ENCODE measurements around the gene NEK6. TPM values are rescaled to one million over a fixed set of nuclear protein-coding genes. Genes with fewer than 3 reads are reported as not detected.

NEK6 gene
- total and polyA plus RNA-seq, 10 of the 15 experiments (the other 5 are each of a cell fraction or from before 2014, with no cell fraction given): 31.3 to 161 (median 89.2) TPM

- no peak for TF ChIP-seq MYC (IDR thresholded peaks at IDR 0.05; ENCODE audit: insufficient read depth, insufficient read length, insufficient replicate concordance, low read length, severe bottlenecking)
Observed at GRCh38 chr9:124369231-124369797, 111.6 kb downstream of the NEK6 start (continued).

- Histone ChIP-seq H3K9ac (ENCODE audit: control insufficient read depth, insufficient read depth, low read length) (no peak overlapping the region), H3K79me2 (ENCODE audit: control insufficient read depth, insufficient read depth, low read length) (peaks cover 4% of the 10 kb centered on the region), H3K4me2 (ENCODE audit: control insufficient read depth, insufficient read depth) (no peak overlapping the region), H3K4me1 (ENCODE audit: control insufficient read depth, insufficient read depth, low read length) (no peaks in the 10 kb centered on the region; the same call in 1 of the 2 replicates), H3K9me3 (replicated peaks; ENCODE audit: control insufficient read depth, insufficient read depth, low read length) (no peaks in the 10 kb centered on the region; the same call in 2 of the 3 replicates), H3K27me3 (replicated peaks in 1 of 2; ENCODE audit: control insufficient read depth in 2 of 2, insufficient read depth in 2 of 2, low read length in 1 of 2) (no peaks in the 10 kb centered on the region), H3K36me3 (ENCODE audit: control insufficient read depth in 2 of 2, insufficient read depth in 2 of 2, low read length in 1 of 2) (peaks cover 2 to 10% of the 10 kb centered on the region in 2 experiments; a peak in 3 of 4 replicates), H4K20me1 (ENCODE audit: control insufficient read depth, insufficient read depth) (no peaks in the 10 kb centered on the region; the same call in 1 of the 2 replicates), H3K4me3 (no peak overlapping the region), H3K27ac (ENCODE audit: control insufficient read depth, insufficient read depth) (no peak overlapping the region), H2AFZ (ENCODE audit: control insufficient read depth, low read depth, low read length) (no peak overlapping the region)
- intact Hi-C loops (cut with micrococcal nuclease; ENCODE audit: unreplicated experiment) (no loop called here), in situ Hi-C loops (cut with MboI) (no loop called here)
- ATAC-seq: no peak
- RAD21 ChIA-PET (ENCODE audit: unreplicated experiment): no interaction called here
- WGBS (ENCODE audit: insufficient coverage, insufficient replicate concordance, low lambda C conversion rate, missing lambda C conversion rate): 87% methylated on average over 9 of the region's 9 CpGs
- no peak for DNase-seq (ENCODE audit: low read depth, low spot score)
- CTCF ChIA-PET: interaction anchor here (0.8 kb wide), 1 partner anchor 20 kb away, joined by 3 read pairs; no protein-coding TSS in a partner anchor
- SMC1A ChIA-PET (ENCODE audit: uncharacterized antibody, unreplicated experiment): interaction anchor here (0.6 kb wide), 1 partner anchor 82 kb away, joined by 3 read pairs; no protein-coding TSS in a partner anchor
- no peak for FAIRE-seq
- BruUV-seq (replicated peaks): no TSS peak
- POLR2A ChIA-PET: interaction anchor here (0.5 kb wide), 1 partner anchor 1323 kb away, joined by 3 read pairs; no protein-coding TSS in a partner anchor
- TF ChIP-seq, protein P1, sequence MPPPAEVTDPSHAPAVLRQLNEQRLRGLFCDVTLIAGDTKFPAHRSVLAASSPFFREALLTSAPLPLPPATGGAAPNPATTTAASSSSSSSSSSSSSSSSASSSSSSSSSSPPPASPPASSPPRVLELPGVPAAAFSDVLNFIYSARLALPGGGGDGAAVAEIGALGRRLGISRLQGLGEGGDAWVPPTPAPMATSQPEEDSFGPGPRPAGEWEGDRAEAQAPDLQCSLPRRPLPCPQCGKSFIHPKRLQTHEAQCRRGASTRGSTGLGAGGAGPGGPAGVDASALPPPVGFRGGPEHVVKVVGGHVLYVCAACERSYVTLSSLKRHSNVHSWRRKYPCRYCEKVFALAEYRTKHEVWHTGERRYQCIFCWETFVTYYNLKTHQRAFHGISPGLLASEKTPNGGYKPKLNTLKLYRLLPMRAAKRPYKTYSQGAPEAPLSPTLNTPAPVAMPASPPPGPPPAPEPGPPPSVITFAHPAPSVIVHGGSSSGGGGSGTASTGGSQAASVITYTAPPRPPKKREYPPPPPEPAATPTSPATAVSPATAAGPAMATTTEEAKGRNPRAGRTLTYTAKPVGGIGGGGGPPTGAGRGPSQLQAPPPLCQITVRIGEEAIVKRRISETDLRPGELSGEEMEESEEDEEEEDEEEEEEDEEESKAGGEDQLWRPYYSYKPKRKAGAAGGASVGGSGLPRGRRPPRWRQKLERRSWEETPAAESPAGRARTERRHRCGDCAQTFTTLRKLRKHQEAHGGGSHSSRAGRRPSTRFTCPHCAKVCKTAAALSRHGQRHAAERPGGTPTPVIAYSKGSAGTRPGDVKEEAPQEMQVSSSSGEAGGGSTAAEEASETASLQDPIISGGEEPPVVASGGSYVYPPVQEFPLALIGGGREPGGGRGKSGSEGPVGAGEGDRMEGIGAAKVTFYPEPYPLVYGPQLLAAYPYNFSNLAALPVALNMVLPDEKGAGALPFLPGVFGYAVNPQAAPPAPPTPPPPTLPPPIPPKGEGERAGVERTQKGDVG (CRISPR knock-in tag; IDR thresholded peaks at IDR 0.05): no peak
- TF ChIP-seq KAT2A (conservative IDR thresholded peaks at IDR 0.05; ENCODE audit: control insufficient read depth, low read depth, low read length) (no peak), SIN3A (IDR thresholded peaks at IDR 0.05; ENCODE audit: low read depth, low read length) (no peak), SIX5 (IDR thresholded peaks at IDR 0.05; ENCODE audit: low read depth, low read length, severe bottlenecking) (no peak), SREBF1 (IDR thresholded peaks at IDR 0.05; ENCODE audit: low read length) (no peak), CHD4 (IDR thresholded peaks at IDR 0.05) (no peak), ZNF622 (IDR thresholded peaks at IDR 0.05) (no peak), ELK1 (IDR thresholded peaks at IDR 0.05; ENCODE audit: low read depth, low read length) (no peak), HDGF (IDR thresholded peaks at IDR 0.05) (no peak), ASH2L (IDR thresholded peaks at IDR 0.05; ENCODE audit: borderline replicate concordance, low read depth) (no peak), NRF1 (conservative IDR thresholded peaks at IDR 0.05; ENCODE audit: low read depth, low read length) (no peak), RB1 (IDR thresholded peaks at IDR 0.05; ENCODE audit: borderline replicate concordance) (no peak), ETV6 (conservative IDR thresholded peaks at IDR 0.05 in 1 of 2, IDR thresholded peaks at IDR 0.05 in 1 of 2; ENCODE audit: borderline replicate concordance in 1 of 2, low read depth in 1 of 2) (no peak), POU2F2 (IDR thresholded peaks at IDR 0.05; ENCODE audit: borderline replicate concordance, low read depth, low read length) (no peak)
- TF ChIP-seq, protein P2, sequence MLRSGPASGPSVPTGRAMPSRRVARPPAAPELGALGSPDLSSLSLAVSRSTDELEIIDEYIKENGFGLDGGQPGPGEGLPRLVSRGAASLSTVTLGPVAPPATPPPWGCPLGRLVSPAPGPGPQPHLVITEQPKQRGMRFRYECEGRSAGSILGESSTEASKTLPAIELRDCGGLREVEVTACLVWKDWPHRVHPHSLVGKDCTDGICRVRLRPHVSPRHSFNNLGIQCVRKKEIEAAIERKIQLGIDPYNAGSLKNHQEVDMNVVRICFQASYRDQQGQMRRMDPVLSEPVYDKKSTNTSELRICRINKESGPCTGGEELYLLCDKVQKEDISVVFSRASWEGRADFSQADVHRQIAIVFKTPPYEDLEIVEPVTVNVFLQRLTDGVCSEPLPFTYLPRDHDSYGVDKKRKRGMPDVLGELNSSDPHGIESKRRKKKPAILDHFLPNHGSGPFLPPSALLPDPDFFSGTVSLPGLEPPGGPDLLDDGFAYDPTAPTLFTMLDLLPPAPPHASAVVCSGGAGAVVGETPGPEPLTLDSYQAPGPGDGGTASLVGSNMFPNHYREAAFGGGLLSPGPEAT (IDR thresholded peaks at IDR 0.05; ENCODE audit: low read depth): no peak
Observed at GRCh38 chr9:124370896-124371582, 113.3 kb downstream of the NEK6 start.

Data from GM12878 (cell line).